ENCODE results near the gene XXYLT1. TPM values are rescaled to one million over a fixed set of nuclear protein-coding genes. Genes with fewer than 3 reads are reported as not detected.

XXYLT1 gene
- total RNA-seq, 1 donor from 2014 or later: 41.1 TPM

DNA sequence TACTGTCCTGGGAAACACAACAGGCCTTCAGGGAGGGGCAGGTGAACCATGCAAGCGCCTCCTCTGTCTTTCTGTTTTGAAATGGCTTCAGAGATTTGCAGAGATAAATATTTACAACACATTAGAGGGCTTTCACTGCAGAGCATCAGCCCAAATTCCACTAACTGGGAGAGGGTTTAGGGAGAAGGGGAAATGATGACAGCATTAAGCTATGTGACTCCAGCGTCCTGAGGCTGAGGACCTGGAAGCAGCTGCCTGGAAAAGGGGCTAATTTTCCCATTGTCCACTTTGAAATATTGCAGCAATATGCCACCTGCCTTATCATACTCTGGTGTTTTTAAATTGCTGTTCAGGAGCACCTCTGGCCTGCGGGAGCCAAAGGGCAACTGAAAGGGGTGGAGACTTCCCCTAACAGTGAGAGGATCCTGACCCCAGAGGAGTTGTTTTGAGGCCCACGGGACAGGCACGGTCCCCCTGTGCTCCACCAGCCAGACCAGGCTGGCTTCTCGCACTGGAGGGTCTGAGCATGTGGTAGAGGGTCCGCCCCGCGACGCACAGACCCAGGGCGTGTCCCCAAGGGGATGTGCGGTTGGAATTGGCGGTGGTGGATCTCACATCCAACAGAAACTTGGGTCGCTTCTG is 110.6 kb downstream of the XXYLT1 start:
- TF ChIP-seq, protein P1, sequence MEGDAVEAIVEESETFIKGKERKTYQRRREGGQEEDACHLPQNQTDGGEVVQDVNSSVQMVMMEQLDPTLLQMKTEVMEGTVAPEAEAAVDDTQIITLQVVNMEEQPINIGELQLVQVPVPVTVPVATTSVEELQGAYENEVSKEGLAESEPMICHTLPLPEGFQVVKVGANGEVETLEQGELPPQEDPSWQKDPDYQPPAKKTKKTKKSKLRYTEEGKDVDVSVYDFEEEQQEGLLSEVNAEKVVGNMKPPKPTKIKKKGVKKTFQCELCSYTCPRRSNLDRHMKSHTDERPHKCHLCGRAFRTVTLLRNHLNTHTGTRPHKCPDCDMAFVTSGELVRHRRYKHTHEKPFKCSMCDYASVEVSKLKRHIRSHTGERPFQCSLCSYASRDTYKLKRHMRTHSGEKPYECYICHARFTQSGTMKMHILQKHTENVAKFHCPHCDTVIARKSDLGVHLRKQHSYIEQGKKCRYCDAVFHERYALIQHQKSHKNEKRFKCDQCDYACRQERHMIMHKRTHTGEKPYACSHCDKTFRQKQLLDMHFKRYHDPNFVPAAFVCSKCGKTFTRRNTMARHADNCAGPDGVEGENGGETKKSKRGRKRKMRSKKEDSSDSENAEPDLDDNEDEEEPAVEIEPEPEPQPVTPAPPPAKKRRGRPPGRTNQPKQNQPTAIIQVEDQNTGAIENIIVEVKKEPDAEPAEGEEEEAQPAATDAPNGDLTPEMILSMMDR (conservative IDR thresholded peaks at IDR 0.05): no peak
- Mint-ChIP-seq H3K27me3 (ENCODE audit: low read depth) (no peaks in the 10 kb centered on the region), H3K4me1 (peaks cover 37% of the 10 kb centered on the region), H3K36me3 (ENCODE audit: low read depth) (peaks cover 3% of the 10 kb centered on the region), H3K9me3 (no peaks in the 10 kb centered on the region), H3K27ac (ENCODE audit: unreplicated experiment) (no peak overlapping the region), H3K4me3 (no peak overlapping the region)
- DNase-seq (ENCODE audit: low read depth, low spot score): no peak

GRCh38 chr3:195159814-195160165 is 111.2 kb downstream of the XXYLT1 start:
- TF ChIP-seq, protein P1 (conservative IDR thresholded peaks at IDR 0.05): no peak
- H3K36me3 Mint-ChIP-seq (ENCODE audit: low read depth): peaks cover 3% of the 10 kb centered on the region
- H3K4me3 Mint-ChIP-seq: no peak overlapping the region
- H3K27me3 Mint-ChIP-seq (ENCODE audit: low read depth): no peaks in the 10 kb centered on the region
- no peak for DNase-seq (ENCODE audit: low read depth, low spot score)
- peaks cover 42% of the 10 kb centered on the region for H3K4me1 Mint-ChIP-seq
- no peaks in the 10 kb centered on the region for H3K9me3 Mint-ChIP-seq
- H3K27ac Mint-ChIP-seq (ENCODE audit: unreplicated experiment): no peak overlapping the region

- no peak for DNase-seq (ENCODE audit: low read depth, low spot score)
- H3K36me3 Mint-ChIP-seq (ENCODE audit: low read depth): peaks cover 3% of the 10 kb centered on the region
- TF ChIP-seq, protein P1 (conservative IDR thresholded peaks at IDR 0.05): no peak
- no peaks in the 10 kb centered on the region for H3K27me3 Mint-ChIP-seq (ENCODE audit: low read depth)
- H3K4me3 Mint-ChIP-seq: no peak overlapping the region
- no peak overlapping the region for H3K27ac Mint-ChIP-seq (ENCODE audit: unreplicated experiment)
- H3K9me3 Mint-ChIP-seq: no peaks in the 10 kb centered on the region
- peaks cover 47% of the 10 kb centered on the region for H3K4me1 Mint-ChIP-seq
Measured at GRCh38 chr3:195159117-195159813, 111.7 kb downstream of the XXYLT1 start.

DNA sequence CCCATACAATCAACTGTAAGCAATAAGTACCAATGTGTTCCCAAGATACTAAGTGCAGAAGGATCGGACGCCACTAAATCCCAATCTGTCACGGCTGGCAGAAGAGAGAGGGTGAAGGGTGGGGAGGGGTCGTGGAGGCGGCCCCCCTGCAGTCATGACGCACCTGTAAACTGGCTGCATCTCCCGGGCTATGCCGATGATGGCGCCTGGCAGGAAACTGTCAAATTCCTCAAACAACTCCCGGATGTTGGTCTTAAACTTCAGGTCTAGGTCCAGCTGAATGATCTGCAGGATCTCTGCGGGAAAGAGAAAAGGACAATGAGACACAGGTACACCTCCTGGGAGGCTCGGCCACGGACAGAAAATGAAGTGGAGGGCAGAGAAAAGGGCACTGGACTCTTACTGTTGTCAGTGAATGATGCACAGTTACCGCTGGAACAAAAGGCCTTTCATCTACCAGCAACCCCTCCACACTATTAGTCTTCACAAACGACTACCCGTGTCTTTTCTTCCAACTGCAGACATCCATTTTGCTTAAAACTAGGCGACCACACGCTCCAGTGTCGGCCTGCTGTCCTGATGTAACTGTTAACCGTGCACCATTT is 114.6 kb downstream of the XXYLT1 start:
- DNase-seq (ENCODE audit: low read depth, low spot score): no peak
- H3K4me3 Mint-ChIP-seq: peak overlapping the region; percentile 49
- peaks cover 70% of the 10 kb centered on the region for H3K4me1 Mint-ChIP-seq
- H3K9me3 Mint-ChIP-seq: no peaks in the 10 kb centered on the region
- H3K27ac Mint-ChIP-seq (ENCODE audit: unreplicated experiment): peak overlapping the region; percentile 62
- H3K36me3 Mint-ChIP-seq (ENCODE audit: low read depth): peaks cover 3% of the 10 kb centered on the region
- peaks cover 3% of the 10 kb centered on the region for H3K27me3 Mint-ChIP-seq (ENCODE audit: low read depth)
- TF ChIP-seq, protein P1 (conservative IDR thresholded peaks at IDR 0.05): no peak

DNA sequence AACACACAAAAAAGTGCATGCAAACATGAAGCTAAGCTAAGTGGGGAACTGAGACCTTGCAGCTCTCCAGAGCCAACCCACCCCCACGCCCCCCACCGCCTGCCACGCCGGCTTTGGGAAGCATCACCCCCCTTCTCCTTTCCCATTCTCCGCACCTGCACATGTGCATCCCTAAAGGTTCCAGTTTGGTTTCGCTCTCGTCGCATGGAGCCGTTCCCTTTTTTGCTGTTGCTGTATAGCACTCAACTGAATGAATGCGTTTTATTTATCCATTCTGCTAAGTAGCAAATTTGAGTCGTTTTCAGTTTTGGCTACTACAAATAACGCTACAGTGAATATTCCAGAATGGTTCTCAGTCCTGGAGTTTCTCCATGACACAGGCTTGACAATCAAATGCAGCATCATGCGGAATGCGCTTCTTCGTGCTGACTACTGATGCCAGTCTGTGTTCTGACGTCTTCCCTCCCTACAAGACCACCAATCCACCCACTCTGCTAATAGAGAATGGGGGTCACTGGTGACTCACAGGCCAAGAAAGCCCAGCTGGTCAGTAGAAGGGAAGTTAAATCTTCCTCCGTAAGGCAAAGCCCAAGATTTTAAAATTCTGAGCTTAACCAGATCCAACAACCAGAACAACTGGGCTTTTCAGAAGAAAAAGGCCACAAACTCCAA is 115.3 kb downstream of the XXYLT1 start:
- H3K27me3 Mint-ChIP-seq (ENCODE audit: low read depth): peaks cover 3% of the 10 kb centered on the region
- TF ChIP-seq, protein P1 (conservative IDR thresholded peaks at IDR 0.05): no peak
- peaks cover 3% of the 10 kb centered on the region for H3K36me3 Mint-ChIP-seq (ENCODE audit: low read depth)
- peaks cover 69% of the 10 kb centered on the region for H3K4me1 Mint-ChIP-seq
- H3K27ac Mint-ChIP-seq (ENCODE audit: unreplicated experiment): peak overlapping the region; percentile 64
- H3K4me3 Mint-ChIP-seq: peak overlapping the region; percentile 7
- DNase-seq (ENCODE audit: low read depth, low spot score): no peak
- H3K9me3 Mint-ChIP-seq: no peaks in the 10 kb centered on the region
